Colonic mucosa (tissue), 4 donors: ENCODE results near the gene ZNHIT2. TPM values are rescaled to one million over a fixed set of nuclear protein-coding genes. Genes with fewer than 3 reads are reported as not detected.

ENCODE experiments used
- DNase-seq: peaks from one replicate; pipeline ENCODE4 v3.0.0-alpha.2; 2020
- H3K27ac ChIP-seq: fragments of 200-600 bp; one replicate; pipeline ENCODE4 v1.8.0; 2021
- H3K27me3 ChIP-seq: fragments of 200-600 bp; one replicate; pipeline ENCODE4 v1.8.0; 2021
- H3K36me3 ChIP-seq: fragments of 200-600 bp; one replicate; pipeline ENCODE4 v1.8.0; 2021
- H3K4me1 ChIP-seq: fragments of 200-600 bp; one replicate; pipeline ENCODE4 v1.8.0; 2021; ENCODE audit warnings: mild to moderate bottlenecking
- H3K4me3 ChIP-seq: fragments of 200-600 bp; one replicate; pipeline ENCODE4 v1.8.0; 2021
- H3K9ac ChIP-seq, 2 donors: one replicate each; pipeline ENCODE4 v1.7.0; 2013; ENCODE audit warnings: control low read depth in 2 of 2, low read depth in 2 of 2, low read length in 2 of 2
- H3K9me3 ChIP-seq: fragments of 200-600 bp; one replicate; pipeline ENCODE4 v1.8.0; 2021
- intact Hi-C: fragments of 100-400 bp; cut with DNase I; formaldehyde crosslinking; loops from one replicate; pipeline ENCODE4 v1.14.1; 2022
- total RNA-seq, 2 donors: library from RNA; stranded (reverse); fragmentation: NEBNext Ultra II Directional in 1 of 2; extraction: Animal tissue kit (Norgen Biotek cat#: 25700) in 1 of 2; gene quantifications; one replicate each; pipeline ENCODE4 v1.2.1, GENCODE V29; 2021
- TF ChIP-seq, protein P1 (sequence below): fragments of 200-600 bp; IDR thresholded peaks from one replicate; pipeline ENCODE4 v1.8.0; 2022; ENCODE audit warnings: antibody characterized with exemption, mild to moderate bottlenecking
- donor health status: healthy.
- donor health status: DM: no; HTN: no; CAD: no.
- donor health status: DM: no; HTN: no; CAD: no.

ZNHIT2 gene
- total RNA-seq, 2 donors from 2014 or later = 8.1 to 17.3 TPM

DNA sequence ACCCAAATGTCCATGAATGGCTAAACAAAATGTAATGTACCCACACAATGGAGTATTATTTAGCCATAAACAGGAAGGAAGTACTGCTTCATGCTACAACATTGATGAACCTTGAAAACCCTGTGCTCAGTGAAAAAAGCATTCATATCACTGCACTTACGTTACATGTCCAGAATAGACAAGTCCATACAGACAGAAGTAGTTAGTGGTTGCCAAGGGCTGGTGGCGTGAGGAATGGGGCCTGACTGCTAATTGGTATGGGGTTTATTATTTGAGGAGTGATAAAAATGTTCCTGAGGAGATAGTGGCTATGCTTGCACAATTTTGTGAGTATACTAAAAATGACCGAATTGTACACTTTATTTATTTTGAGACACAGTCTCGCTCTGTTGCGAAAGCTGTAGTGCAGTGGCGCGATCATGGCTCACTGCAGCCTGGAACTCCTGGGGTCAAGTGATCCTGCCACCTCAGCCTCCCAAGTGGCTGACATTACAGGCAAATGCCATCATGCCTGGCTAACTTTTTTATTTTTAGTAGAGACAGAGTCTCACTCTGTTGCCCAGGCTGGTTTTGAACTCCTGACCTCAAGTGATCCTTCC, 24.5 kb upstream of the ZNHIT2 start:
- intact Hi-C loops = no loop called here
- no peaks in the 10 kb centered on the region for H3K36me3 ChIP-seq
- no peaks in the 10 kb centered on the region for H3K9me3 ChIP-seq
- TF ChIP-seq, protein P1, sequence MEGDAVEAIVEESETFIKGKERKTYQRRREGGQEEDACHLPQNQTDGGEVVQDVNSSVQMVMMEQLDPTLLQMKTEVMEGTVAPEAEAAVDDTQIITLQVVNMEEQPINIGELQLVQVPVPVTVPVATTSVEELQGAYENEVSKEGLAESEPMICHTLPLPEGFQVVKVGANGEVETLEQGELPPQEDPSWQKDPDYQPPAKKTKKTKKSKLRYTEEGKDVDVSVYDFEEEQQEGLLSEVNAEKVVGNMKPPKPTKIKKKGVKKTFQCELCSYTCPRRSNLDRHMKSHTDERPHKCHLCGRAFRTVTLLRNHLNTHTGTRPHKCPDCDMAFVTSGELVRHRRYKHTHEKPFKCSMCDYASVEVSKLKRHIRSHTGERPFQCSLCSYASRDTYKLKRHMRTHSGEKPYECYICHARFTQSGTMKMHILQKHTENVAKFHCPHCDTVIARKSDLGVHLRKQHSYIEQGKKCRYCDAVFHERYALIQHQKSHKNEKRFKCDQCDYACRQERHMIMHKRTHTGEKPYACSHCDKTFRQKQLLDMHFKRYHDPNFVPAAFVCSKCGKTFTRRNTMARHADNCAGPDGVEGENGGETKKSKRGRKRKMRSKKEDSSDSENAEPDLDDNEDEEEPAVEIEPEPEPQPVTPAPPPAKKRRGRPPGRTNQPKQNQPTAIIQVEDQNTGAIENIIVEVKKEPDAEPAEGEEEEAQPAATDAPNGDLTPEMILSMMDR = no peak
- H3K27ac ChIP-seq = no peak overlapping the region
- no peaks in the 10 kb centered on the region for H3K4me1 ChIP-seq
- no peak overlapping the region for H3K4me3 ChIP-seq
- H3K27me3 ChIP-seq = no peaks in the 10 kb centered on the region
- no peak for DNase-seq
- H3K9ac ChIP-seq = no peak overlapping the region

DNA sequence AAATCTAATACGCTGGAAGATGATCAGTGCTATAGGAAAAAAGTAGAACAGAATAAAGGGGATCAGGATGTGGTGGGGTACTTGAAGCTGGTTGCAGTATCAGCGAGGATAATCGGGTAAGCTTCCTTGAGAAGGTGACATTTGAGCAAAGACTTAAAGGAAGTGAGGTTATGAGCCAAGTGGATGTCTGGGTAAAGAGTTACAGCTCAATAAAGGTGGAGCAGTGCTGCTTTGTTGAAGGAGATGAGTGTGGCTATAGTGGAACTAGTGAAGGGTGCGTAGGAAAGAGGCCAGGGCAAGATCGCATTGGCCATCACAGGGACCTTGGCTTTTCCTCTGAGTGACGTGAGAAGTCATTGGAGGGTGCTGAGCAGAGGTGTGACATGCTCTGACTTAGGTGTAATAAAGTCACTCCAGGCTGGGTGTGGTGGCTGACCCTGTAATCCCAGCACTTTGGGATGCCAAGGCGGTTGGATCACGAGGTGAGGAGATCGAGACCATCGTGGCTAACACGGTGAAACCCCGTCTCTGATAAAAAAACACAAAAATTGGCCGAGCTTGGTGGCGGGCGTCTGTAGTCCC, 19.1 kb upstream of the ZNHIT2 start:
- Histone ChIP-seq H3K27me3 (no peaks in the 10 kb centered on the region), H3K36me3 (peaks cover 2% of the 10 kb centered on the region), H3K4me1 (peaks cover 15% of the 10 kb centered on the region), H3K4me3 (no peak overlapping the region), H3K9ac (peak overlapping the region; percentile 26 to 62), H3K27ac (peak overlapping the region; percentile 94), H3K9me3 (no peaks in the 10 kb centered on the region)
- DNase-seq = peak; percentile 65
- TF ChIP-seq, protein P1 = no peak
- intact Hi-C loops = loop anchor here (5.0 kb wide), 1 partner anchor 46 kb away; the partner anchor contains the start of gene CAPN1

DNA sequence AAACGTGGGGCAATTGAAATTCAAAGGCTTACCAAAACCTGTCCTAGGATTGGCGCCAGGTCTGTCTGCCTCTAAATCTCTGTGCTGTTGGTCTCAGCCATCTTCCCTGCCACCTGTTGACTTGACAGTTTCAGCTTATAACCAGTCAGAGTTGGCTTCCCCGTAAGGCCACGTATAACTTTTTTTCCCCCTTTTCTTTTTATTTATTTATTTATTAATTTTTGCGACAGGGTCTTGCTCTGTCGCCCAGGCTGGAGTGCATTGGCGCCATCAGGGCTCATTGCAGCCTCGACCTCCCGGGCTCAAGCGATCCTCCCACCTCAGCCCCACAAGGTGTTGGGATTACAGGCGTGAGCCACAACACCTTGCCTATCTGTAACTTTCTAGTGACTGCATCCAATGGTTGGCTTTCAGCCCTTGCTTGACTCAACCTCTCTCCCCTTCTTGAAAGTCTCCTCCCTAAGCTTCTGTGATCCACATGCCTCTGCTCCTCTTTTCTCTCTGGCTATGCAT, 18.2 kb upstream of the ZNHIT2 start:
- no peak for DNase-seq
- H3K4me1 ChIP-seq = peaks cover 15% of the 10 kb centered on the region

GRCh38 chr11:65134952-65135632, 17.6 kb upstream of the ZNHIT2 start:
- no peaks in the 10 kb centered on the region for H3K9me3 ChIP-seq
- intact Hi-C loops = loop anchor here (5.0 kb wide), 1 partner anchor 47 kb away; the partner anchor contains the start of gene CAPN1
- H3K4me1 ChIP-seq = peaks cover 15% of the 10 kb centered on the region
- H3K4me3 ChIP-seq = peak overlapping the region; percentile 86
- TF ChIP-seq, protein P1 = no peak
- H3K9ac ChIP-seq = peak overlapping the region; percentile 96 to 98
- DNase-seq = peak; percentile 96
- peak overlapping the region; percentile 94 for H3K27ac ChIP-seq
- H3K36me3 ChIP-seq = peaks cover 14% of the 10 kb centered on the region
- H3K27me3 ChIP-seq = no peaks in the 10 kb centered on the region

More for the DNA sequence above, 18.2 kb upstream of the ZNHIT2 start:
- peak overlapping the region; percentile 94 for H3K27ac ChIP-seq
- peak overlapping the region; percentile 86 for H3K4me3 ChIP-seq
- TF ChIP-seq, protein P1 = no peak
- H3K27me3 ChIP-seq = no peaks in the 10 kb centered on the region
- H3K9ac ChIP-seq = peak overlapping the region; percentile 96 to 98
- H3K36me3 ChIP-seq = peaks cover 10% of the 10 kb centered on the region
- intact Hi-C loops = loop anchor here (5.0 kb wide), 1 partner anchor 47 kb away; the partner anchor contains the start of gene CAPN1
- no peaks in the 10 kb centered on the region for H3K9me3 ChIP-seq

DNA sequence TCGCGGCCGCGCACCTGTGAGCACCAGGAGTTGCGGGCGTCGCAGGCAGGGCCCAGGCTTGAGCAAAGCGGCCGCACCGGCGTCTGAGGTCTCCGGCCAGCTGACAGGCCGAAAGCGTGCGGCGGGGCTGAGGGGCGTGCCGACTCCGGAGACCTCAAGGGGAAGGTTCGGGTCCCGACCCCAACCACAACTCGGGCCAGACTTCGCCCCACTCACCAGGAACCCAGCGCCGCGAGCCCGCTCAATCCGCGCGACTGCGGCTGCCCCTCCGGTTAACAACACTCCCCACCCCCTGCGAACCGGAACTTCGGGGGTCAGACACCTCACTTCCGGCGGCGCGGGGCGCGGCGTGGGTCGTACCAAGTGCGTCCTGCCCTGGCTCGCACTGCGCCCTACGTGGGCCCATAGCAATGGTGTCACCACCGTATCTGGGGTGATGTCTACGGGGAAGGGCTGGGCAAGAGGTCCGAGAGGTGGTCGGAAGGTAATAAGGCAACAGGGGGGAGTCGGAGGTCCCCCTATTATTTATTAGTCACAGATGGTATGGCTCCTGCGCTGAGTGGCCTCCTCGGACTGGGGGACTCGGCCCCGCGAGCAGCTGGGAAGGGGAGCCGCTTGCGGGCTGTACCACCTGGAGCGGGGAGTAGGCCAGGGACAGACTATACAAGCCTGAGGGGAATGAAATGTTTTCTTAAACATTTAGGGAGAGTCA, 16.9 kb upstream of the ZNHIT2 start, which contains the start of gene SYVN1:
SYVN1 (minus strand) TSS at position 280 of the 712 bp plus-strand sequence. CDS start 918 bp downstream, outside the sequence.
- TF ChIP-seq, protein P1 = no peak
- Histone ChIP-seq H3K4me3 (peak within 1 kb of the TSS; percentile 86), H3K36me3 (peaks cover 20% of the 10 kb centered on the region), H3K27me3 (no peaks in the 10 kb centered on the region), H3K9ac (peak within 1 kb of the TSS; percentile 96 to 98), H3K9me3 (no peaks in the 10 kb centered on the region), H3K4me1 (peaks cover 15% of the 10 kb centered on the region), H3K27ac (peak within 1 kb of the TSS; percentile 94)
- DNase-seq = peak; percentile 95
- intact Hi-C loops = no loop called here
